HG03095 (cell line): Measurements from ENCODE around the gene TRPM3.

ENCODE experiments used
- ATAC-seq: cut with Tn5 transposase; IDR thresholded peaks from one replicate; pipeline ENCODE4 v1.9.1; 2021; ENCODE audit warnings: moderate library complexity; ENCODE audit not compliant: unreplicated experiment

The TRPM3 gene

GRCh38 chr9:71098801-71099200, 22.6 kb downstream of the TRPM3 start:
- no peak for ATAC-seq

GRCh38 chr9:71097671-71098070, 23.8 kb downstream of the TRPM3 start:
- no peak for ATAC-seq

- no peak for ATAC-seq
Observed at GRCh38 chr9:71096421-71097108, 24.9 kb downstream of the TRPM3 start.

- ATAC-seq: no peak
Observed at GRCh38 chr9:71094708-71095251, 26.6 kb downstream of the TRPM3 start.

- ATAC-seq: no peak
Observed at GRCh38 chr9:71090896-71091295, 30.5 kb downstream of the TRPM3 start.

- no peak for ATAC-seq
Observed at GRCh38 chr9:71079451-71079850, 42.0 kb downstream of the TRPM3 start.

- ATAC-seq: no peak
Observed at GRCh38 chr9:71076096-71076495, 45.3 kb downstream of the TRPM3 start.

GRCh38 chr9:71073494-71073893, 47.9 kb downstream of the TRPM3 start:
- no peak for ATAC-seq

- no peak for ATAC-seq
Observed at GRCh38 chr9:71072587-71072986, 48.8 kb downstream of the TRPM3 start.

- no peak for ATAC-seq
Observed at GRCh38 chr9:71071633-71072032, 49.8 kb downstream of the TRPM3 start.

- ATAC-seq: no peak
Observed at GRCh38 chr9:71058660-71059059, 62.8 kb downstream of the TRPM3 start.

GRCh38 chr9:71052287-71052686, 69.1 kb downstream of the TRPM3 start:
- no peak for ATAC-seq

GRCh38 chr9:71048280-71048679, 73.1 kb downstream of the TRPM3 start:
- no peak for ATAC-seq

GRCh38 chr9:71042448-71042990, 78.9 kb downstream of the TRPM3 start:
- ATAC-seq: no peak

- ATAC-seq: no peak
Observed at GRCh38 chr9:71037521-71037920, 83.9 kb downstream of the TRPM3 start.

- ATAC-seq: no peak
Observed at GRCh38 chr9:71036501-71036900, 84.9 kb downstream of the TRPM3 start.

GRCh38 chr9:71032779-71033178, 88.6 kb downstream of the TRPM3 start:
- ATAC-seq: no peak

GRCh38 chr9:71025728-71026127, 95.7 kb downstream of the TRPM3 start:
- no peak for ATAC-seq

GRCh38 chr9:71025201-71025600, 96.2 kb downstream of the TRPM3 start:
- no peak for ATAC-seq

GRCh38 chr9:71010258-71010657, 111.2 kb downstream of the TRPM3 start:
- no peak for ATAC-seq

- no peak for ATAC-seq
Observed at GRCh38 chr9:71005456-71005855, 116.0 kb downstream of the TRPM3 start.

GRCh38 chr9:71004196-71004595, 117.2 kb downstream of the TRPM3 start:
- no peak for ATAC-seq

- ATAC-seq: no peak
Observed at GRCh38 chr9:71003346-71003745, 118.1 kb downstream of the TRPM3 start.
